Left cardiac atrium (tissue), 4 donors: Measurements from ENCODE around the gene CACNA1D. TPM values are rescaled to one million over a fixed set of nuclear protein-coding genes. Genes with fewer than 3 reads are reported as not detected.
A peak's percentile ranks its signal among the peaks of the same experiment; 100 is the strongest.

Experiments used
- ATAC-seq, 2 donors: fragments of 200-7000 bp; cut with Tn5 transposase; one replicate each; pipeline ENCODE4 v1.9.1; 2020; ENCODE audit warnings: mild to moderate bottlenecking in 2 of 2, moderate library complexity in 2 of 2
- DNase-seq: peaks from one replicate; pipeline ENCODE4 v3.0.0-alpha.2; 2020
- intact Hi-C, 2 donors: fragments of 100-400 bp; cut with DNase I; formaldehyde crosslinking; loops; one replicate each; pipeline versions ENCODE4 v1.14.1 to v1.15.1; 2022 to 2023
- total RNA-seq, 2 donors: library from RNA; stranded (reverse); fragmentation: NEBNext Ultra II Directional; extraction: Animal tissue kit (Norgen Biotek cat#: 25700); gene quantifications; one replicate each; pipeline ENCODE4 v1.2.1, GENCODE V29; 2021
- donor health status: DM: no; HTN: yes; CAD: no.
- donor health status: DM: no; HTN: yes; CAD: no; lungs with severe emphysema.
- donor health status: DM: yes; HTN: yes; CAD: no.
- donor health status: Dilated cardiomyopathy.

CACNA1D gene
- total RNA-seq, 2 donors from 2014 or later = 2.4 to 6.9 TPM

DNA sequence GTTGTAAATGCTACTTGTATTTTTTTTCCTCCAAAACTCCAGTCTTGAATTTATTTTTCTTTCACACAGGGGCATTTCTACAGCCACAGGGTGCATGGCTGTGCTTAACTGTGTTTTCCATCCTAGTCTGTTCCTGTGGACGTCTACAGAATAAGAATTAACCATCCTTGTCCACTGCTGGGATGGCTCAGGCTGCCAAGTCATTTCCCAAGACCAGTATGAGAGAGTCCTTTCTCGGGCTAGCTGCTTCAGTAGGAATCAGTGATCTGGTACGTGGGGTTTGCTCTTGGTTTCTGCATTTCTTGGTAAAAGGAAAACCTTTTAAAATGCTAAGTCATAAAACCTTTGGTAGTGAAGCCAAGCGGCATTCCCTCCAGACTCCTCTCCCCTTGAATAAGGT is 322.0 kb downstream of the CACNA1D start:
- no peak for ATAC-seq
- no peak for DNase-seq
- intact Hi-C loops = no loop called here

- intact Hi-C loops = no loop called here
- no peak for ATAC-seq
- DNase-seq = no peak
These were observed 322.8 kb downstream of the CACNA1D start for GRCh38 chr3:53817211-53817610.

- intact Hi-C loops = no loop called here
- DNase-seq (no peak), ATAC-seq (no peak)
These were observed 323.4 kb downstream of the CACNA1D start for GRCh38 chr3:53817809-53818208.

- ATAC-seq (no peak), DNase-seq (no peak)
- intact Hi-C loops = no loop called here
These were observed 324.1 kb downstream of the CACNA1D start for GRCh38 chr3:53818221-53819162.

DNA sequence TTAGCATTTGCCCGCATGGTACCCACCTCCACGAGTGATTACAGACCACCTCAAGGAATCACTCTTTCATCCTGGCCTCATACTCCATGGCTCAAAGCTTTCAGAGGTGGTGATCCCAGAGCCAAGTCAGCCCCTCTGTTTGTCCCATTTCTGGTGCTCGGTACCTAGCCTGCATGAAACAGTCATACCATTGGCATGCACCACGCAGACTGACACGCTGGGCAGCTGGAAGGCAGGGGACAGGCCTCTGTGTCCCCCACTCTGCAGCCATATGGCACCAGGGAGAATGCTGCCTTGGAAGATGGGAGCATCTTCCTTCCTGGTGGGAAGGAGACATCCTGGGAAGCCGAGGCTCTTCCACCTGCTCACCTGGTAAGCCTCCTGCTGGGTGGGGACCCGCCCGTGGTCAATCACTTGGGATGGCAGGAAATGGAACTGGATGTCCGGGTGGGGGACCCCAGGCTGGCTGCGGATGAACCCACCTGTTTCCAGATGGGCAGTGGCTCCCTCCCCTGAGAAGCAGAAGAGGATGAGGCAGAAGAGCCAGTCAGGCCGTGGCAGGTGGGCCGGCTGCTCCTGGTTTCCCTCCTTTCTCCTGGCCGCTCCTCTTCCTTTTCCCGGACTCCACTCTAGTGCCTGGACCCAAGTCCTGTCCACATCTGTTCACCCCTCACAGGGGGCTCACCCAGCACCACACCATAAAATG is 324.9 kb downstream of the CACNA1D start:
- ATAC-seq (no peak), DNase-seq (no peak)
- intact Hi-C loops = no loop called here

DNA sequence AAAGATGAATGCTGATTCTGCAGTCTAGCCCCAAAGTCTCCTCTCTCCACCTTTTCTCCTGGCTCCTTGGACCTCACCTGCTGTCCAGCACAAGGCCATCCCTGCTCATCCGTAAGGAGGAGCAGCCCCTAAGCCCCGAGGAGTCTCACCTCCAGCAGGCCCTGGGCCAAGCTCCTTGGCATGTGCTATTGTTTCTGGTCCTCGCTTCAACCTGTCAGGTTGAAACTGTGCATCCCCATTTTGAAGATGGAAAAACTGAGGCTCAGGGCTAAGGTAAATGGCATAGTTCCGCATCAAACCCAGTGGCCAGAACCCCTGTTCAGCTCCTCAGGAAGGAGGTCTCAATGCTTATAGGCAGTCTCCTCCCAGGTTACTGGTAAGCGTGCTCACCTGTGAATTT is 325.7 kb downstream of the CACNA1D start:
- no peak for ATAC-seq
- no peak for DNase-seq
- intact Hi-C loops = no loop called here

DNA sequence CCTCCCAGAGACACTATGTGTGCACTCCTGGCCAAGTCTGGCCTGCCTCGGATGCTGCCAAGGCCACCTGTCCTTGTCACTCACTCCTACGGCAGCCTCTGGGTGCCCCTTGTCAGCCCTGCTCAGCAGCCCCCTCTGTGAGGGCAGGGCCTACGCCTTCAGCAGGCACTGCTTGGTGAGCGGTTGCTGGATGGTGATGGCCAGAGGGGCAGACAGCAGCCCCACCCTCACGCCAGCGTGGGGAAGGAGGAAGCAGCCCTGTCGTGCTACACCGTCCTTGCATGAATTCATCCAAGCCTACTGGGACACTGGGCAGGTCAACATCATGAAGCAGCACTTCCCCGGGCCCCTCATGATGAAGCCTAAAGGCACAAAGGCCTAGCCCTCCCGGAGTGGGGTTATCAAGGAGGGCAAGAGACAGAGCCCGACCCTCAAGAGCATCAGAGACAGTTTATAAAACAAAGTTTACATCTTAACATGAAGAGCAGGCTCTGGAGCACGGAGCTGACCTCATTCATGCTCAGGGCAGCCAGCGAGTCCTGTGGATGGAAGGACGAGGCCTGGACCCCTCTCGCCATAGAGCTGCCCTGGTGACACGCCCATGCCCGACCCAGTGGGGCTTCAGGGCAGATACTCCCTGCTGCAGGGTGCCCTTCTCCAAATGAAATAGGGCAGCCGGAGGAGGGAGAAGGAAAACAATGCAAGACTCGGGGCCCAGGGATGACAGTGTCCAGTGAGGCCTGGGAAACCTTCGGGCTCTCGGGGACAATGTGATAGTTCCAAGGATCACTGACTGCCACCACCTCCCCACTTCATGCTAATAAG is 326.6 kb downstream of the CACNA1D start:
- ATAC-seq (no peak), DNase-seq (no peak)
- intact Hi-C loops = no loop called here

GRCh38 chr3:53821631-53822121 is 327.3 kb downstream of the CACNA1D start:
- no peak for DNase-seq
- intact Hi-C loops = no loop called here

GRCh38 chr3:53822331-53822741 is 327.9 kb downstream of the CACNA1D start:
- no peak for DNase-seq
- ATAC-seq = no peak
- intact Hi-C loops = no loop called here

More at GRCh38 chr3:53821631-53822121, 327.3 kb downstream of the CACNA1D start:
- ATAC-seq = peak; percentile 34 to 83

DNA sequence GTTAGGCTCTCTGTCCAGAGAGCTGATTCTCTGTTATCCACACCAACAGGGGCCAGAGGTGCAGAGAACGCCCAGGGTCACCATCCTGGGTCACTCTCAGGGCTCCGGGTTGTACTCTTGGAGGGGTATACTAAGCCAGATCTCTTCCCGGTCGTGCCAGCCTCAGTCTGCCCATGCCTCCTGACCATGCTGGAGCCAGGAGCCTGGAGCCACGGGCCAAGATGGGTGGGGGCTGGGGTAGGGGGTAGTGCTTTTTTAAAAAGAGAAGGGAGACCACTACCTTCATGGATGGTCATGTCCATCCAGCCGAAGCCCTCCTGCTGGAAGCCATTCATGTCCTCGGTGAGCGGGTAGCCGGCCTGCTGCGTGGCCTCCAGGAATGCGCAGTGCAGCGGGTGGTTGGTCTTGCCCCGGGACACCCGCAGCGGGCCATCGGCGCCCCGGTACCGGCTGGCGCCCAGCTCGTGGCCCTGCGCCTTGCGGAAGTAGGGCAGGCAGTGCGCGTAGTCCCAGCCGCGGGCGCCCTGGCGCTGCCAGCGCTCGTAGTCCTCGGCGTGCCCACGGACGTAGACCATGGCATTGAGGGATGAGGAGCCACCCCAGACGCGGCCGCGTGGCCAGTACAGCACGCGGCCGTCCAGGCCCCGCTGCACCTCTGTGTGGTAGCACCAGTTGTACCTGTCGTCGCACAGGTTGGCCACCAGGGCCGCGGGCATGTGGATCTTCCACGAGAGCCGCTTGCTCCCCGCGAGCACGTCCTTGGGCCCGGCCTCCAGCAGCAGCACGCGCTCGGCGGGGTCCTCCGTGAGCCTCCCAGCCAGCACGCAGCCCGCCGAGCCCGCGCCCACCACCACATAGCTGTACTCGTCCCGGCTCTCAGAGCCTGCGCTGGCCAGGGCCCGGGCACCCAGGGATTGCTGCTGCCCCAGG is 328.9 kb downstream of the CACNA1D start:
- DNase-seq = no peak
- intact Hi-C loops = no loop called here
- no peak for ATAC-seq

GRCh38 chr3:53823956-53824657 is 329.7 kb downstream of the CACNA1D start:
- no peak for ATAC-seq
- DNase-seq = no peak
- intact Hi-C loops = no loop called here

DNA sequence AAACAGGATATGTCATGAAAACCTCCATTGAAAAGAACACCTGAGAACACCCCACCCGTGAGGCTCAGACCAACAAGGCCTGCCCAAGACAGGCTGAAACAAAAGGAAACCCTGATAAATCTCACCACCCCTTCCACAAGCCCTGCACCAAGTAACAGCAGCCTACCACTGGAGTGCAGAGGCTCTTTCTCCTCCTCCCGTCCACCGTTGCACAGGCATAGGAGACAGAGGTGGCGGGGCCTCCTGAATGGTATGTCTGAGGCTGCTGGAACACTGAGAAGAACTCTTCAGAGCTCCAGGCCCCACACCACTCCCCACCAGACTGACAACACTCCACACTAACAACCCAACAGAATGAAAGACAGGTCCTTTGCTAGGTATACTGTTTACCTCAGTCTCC is 330.4 kb downstream of the CACNA1D start:
- intact Hi-C loops = no loop called here
- DNase-seq (no peak), ATAC-seq (no peak)

DNA sequence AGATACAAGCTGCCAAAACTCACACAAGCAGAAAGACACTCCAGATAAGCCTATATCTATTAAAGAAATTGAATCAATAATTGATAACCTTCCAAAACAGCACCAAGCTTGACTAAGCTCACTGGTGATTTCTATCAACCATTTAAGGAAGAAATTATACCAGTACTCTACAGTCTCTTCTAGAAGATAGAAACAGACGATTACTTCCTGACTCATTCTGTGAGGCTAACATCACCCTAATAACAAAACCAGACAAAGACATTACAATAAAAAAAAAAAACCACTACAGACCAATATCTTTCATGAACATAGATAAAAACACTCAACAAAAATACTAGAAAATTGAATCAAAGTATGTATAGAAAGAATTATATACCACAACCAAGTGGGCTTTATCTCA is 331.6 kb downstream of the CACNA1D start:
- intact Hi-C loops = no loop called here
- DNase-seq (no peak), ATAC-seq (no peak)

- ATAC-seq (no peak), DNase-seq (no peak)
- intact Hi-C loops = no loop called here
These were observed 334.2 kb downstream of the CACNA1D start for GRCh38 chr3:53828581-53828980.

GRCh38 chr3:53829605-53830004 is 335.2 kb downstream of the CACNA1D start:
- ATAC-seq = no peak
- intact Hi-C loops = no loop called here
- DNase-seq = no peak

- intact Hi-C loops = no loop called here
- DNase-seq (no peak), ATAC-seq (no peak)
These were observed 336.5 kb downstream of the CACNA1D start for GRCh38 chr3:53830944-53831343.

DNA sequence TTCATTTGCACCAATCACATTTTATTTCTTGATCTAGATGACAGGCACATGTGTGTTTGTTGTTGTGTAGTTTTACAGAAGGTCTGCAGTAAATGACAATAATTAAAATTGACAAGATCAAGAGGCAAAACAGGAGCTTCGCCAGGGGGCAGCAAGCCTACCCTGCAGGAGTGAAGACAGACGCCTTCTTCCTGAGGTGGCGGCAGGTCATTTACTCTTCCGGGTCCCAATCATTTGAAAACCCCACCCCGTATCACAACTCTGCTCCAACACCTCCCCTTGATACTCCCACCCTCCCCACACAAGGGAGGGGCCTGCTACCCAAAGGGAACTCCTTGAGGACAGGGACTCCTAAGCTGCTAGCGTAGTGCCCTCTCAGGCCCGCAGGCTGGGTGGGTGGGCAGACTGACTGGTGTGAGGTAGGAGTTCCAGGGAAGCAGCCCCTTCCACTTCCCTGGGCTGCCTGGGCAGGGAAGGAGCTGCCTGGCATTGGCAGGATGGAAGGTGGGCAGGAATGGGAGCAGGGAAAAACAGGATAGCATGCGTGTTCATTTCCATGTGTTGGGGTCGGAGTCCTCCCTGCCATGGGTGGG is 338.7 kb downstream of the CACNA1D start:
- intact Hi-C loops = no loop called here
- ATAC-seq (no peak), DNase-seq (no peak)
